HG03045 (cell line): Measurements from ENCODE around the gene MTF2.

Experiments
- ATAC-seq: cut with Tn5 transposase; IDR thresholded peaks from one replicate; pipeline ENCODE4 v1.9.1; 2021; ENCODE audit warnings: mild to moderate bottlenecking, moderate library complexity; ENCODE audit not compliant: unreplicated experiment

MTF2 gene

GRCh38 chr1:93082313-93082712 lies 3.2 kb downstream of the MTF2 start:
- no peak for ATAC-seq

GRCh38 chr1:93083979-93084378 lies 4.9 kb downstream of the MTF2 start:
- ATAC-seq, result no peak

DNA sequence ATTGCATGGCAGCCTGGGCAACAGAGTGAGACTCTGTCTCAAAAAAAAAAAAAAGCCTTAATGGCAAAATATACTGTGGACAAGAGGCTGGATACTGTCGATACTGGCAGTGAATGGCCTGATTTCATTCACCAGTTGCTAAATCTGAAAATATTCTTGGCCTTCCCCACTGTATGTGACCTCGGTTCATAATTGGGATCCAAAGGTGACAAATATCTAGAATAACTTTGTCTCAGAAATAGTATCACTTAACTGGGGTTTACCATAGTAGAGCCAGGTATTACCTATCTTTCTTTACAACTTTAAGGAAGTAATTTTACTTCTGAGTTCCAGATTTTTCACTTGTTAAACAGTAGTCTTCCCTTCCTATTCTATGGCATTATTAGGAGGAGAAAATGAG lies 8.4 kb downstream of the MTF2 start:
- no peak for ATAC-seq

- ATAC-seq, result no peak
These were observed 14.4 kb downstream of the MTF2 start for GRCh38 chr1:93093332-93094006.

- no peak for ATAC-seq
These were observed 16.9 kb downstream of the MTF2 start for GRCh38 chr1:93095804-93096585.

- ATAC-seq, result no peak
These were observed 23.1 kb downstream of the MTF2 start for GRCh38 chr1:93102142-93102541.

- no peak for ATAC-seq
These were observed 27.1 kb downstream of the MTF2 start for GRCh38 chr1:93106226-93106625.

DNA sequence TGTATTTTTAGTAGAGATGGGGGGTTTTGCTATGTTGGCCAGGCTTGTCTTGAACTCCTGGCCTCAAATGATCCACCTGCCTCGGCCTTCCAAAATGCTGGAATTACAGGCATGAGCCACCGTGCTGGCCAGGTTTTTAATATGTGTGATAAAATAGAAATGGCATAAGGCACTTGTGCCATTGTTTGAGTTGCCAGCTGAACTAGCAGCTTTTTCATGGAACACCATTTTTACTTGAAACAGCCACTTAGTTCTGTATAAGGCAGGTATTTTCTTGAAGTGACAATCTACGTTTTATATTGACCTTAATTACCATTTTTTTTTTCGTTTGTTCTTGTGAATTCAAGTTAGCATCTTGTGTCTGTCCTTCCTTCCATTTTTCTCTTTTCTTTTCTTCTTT lies 28.3 kb downstream of the MTF2 start:
- ATAC-seq, result no peak

GRCh38 chr1:93108335-93108734 lies 29.3 kb downstream of the MTF2 start:
- ATAC-seq, result no peak

- ATAC-seq, result no peak
These were observed 30.5 kb downstream of the MTF2 start for GRCh38 chr1:93109578-93109977.

DNA sequence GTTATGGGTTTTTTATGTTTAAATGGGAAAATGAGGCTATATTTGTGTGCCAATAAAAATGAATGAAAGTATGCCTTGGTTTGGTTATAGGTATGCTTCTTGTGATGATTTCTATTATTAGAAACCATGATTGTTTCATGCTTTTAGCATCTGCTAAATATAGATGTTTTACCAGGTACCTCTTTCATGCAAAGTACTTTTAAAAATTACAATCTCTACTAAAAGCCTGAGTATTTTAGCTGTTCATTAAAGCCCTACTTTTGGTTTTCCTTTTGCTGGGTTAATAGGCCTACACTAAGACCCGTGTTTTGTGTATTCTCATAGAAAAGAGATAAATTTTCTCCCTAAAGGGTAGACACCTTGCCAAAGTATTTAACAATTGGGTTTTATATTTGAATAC lies 32.0 kb downstream of the MTF2 start:
- no peak for ATAC-seq

GRCh38 chr1:93111561-93111960 lies 32.5 kb downstream of the MTF2 start:
- ATAC-seq, result no peak

- no peak for ATAC-seq
These were observed 34.0 kb downstream of the MTF2 start for GRCh38 chr1:93113127-93113526.

DNA sequence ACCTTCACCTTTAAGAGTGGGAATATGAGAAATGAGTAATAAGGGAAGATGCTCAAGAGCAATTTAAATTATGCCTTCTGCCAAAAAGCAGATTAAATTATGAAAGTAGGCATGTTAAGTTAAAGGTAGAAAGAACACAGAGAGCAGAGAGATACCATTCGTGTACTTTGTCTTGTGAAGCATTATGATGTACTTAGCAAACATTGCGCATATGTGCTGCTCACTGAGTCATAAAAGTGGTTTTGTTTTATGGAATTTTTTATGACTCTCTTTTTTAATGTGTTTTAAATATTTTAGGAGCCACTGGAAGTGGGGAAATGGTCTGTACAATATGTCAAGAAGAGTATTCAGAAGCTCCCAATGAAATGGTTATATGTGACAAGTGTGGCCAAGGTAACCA lies 35.3 kb downstream of the MTF2 start:
- ATAC-seq, result no peak

GRCh38 chr1:93120614-93121013 lies 41.5 kb downstream of the MTF2 start:
- no peak for ATAC-seq

GRCh38 chr1:93123201-93123783 lies 44.2 kb downstream of the MTF2 start:
- ATAC-seq, result no peak

DNA sequence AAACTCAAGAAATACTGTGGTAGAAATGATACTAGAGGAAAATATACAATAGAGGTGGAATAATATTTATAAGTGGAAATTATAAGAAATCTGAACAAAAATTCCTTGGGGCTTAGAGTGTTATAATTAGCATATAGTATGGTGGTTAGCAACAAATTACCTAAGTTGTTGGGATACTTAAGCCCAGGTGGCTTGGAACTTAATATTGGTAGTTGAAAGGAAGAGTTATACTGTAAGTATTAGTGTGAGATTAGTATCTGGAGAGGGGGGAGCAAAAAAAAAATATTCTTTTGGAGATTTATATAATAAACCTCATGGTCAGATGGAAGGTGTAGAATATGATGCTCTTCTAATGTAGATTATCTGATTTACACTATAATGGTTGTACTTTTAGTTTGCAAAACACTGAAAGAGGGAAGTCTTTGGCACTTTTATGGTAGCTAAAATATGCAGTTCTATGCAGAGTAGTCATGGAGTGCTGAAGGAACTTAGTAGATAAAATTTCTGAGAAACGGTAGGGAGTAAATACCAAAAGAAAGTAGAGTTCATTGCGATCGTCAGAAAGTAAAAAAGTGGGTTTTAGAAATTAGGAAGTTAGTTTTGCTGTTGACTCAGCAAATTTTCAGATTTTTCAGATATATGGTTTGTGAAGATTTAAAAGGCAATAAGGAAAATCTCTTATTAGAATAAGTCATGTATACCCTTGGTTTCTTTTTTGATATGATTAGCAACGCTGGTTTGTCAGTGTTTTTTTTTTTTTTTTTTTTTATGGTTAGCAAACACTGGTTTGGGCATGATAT lies 45.7 kb downstream of the MTF2 start:
- ATAC-seq, result no peak

DNA sequence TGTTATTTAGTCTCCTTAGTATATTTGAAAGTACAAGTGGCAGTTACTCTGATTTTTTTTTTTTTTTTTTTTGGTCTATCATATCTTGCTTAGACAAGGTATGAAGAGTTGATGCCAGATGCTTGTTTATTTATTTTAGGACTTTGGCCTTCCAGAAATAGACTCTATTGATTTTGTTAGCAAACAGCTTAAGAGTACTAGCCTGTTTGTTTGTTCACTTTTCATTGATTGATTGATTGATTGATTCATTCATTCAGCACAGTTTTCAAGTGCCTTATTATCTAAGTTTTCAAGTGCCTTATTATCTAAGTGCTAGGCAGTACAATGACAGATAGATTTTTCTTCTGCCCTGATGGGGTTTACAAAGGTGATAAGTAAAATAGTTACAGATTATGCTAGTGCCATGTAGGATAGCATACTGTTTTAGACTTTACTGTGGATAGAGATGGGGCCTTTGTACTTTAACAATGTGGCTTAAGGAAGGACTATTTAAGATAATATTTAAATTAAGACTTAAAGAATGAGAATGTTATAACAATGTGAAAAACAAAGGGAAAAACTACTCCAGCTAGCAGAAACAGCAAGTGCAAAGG lies 50.5 kb downstream of the MTF2 start:
- ATAC-seq, result no peak

DNA sequence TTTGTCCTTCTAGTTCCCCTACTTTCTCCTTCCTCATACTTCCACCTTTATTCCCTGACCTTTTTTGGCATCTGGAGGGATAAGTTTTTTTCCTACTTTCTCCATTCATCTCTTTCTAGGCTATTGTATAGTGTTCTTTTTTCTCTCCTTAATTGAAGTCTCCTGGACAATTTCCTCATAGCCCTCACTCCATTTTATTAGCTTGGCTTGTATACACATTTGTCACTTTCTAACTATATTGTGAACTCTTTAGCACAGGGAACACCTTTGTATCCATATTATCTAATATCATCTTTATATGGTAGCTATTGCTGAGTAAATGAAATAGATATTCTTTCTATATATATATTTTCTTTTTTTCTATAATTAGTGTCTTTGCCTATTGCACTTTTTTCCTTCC lies 53.6 kb downstream of the MTF2 start:
- no peak for ATAC-seq

DNA sequence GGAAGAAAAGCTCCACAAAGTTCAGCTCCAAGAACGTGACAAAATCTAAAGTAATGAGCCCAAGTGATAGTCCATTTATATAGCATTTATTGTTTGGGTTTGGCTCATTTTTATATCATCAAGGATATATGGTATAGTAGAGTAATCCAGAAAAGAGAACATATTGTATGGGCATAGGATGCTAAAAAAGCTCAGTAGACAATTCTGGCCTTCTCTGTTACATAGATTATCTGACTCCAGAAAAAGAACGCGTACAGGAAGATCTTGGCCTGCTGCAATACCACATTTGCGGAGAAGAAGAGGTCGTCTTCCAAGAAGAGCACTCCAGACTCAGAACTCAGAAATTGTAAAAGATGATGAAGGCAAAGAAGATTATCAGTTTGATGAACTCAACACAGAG lies 57.4 kb downstream of the MTF2 start:
- no peak for ATAC-seq
